ENCODE measurements around the gene S100A1. TPM values are rescaled to one million over a fixed set of nuclear protein-coding genes. Genes with fewer than 3 reads are reported as not detected.
A peak's percentile ranks its signal among the peaks of the same experiment; 100 is the strongest.

Gene S100A1
- total and polyA plus RNA-seq, 10 of the 15 experiments (the other 5 are each of a cell fraction or from before 2014, with no cell fraction given) = 0.13 to 0.29 TPM; not detected in 8

DNA sequence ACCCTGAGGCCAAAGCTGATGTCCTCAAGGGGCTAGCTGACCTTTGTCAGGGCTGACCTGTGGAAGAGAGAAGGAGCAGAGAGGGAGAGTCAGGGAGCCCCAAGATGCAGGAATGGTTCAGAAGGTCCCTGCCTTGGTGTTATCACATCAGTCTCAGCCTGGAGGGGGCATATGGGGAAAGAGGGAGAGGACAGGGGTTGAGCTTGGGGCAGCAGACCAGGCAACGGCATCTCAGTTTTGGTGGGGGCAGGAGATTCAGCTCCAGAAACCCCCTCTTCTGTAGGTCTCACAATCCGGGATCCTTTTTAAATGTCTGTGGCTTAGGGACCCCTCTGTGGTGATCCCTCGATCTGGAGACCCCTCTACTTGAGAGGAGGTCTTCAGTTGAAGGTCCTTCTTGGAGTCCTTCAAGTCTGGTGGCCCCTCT, 1.7 kb upstream of the S100A1 start:
- Histone ChIP-seq H3K27me3 (replicated peaks in 1 of 2; ENCODE audit: control insufficient read depth in 2 of 2, insufficient read depth in 2 of 2, low read length in 1 of 2) (no peaks in the 10 kb centered on the region), H2AFZ (ENCODE audit: control insufficient read depth, low read depth, low read length) (no peak overlapping the region), H3K9me3 (replicated peaks; ENCODE audit: control insufficient read depth, insufficient read depth, low read length) (no peaks in the 10 kb centered on the region), H3K36me3 (ENCODE audit: control insufficient read depth in 2 of 2, insufficient read depth in 2 of 2, low read length in 1 of 2) (no peaks in the 10 kb centered on the region), H3K4me2 (ENCODE audit: control insufficient read depth, insufficient read depth) (peak overlapping the region; percentile 67), H3K4me3 (no peak overlapping the region), H3K27ac (ENCODE audit: control insufficient read depth, insufficient read depth) (no peak overlapping the region), H3K9ac (ENCODE audit: control insufficient read depth, insufficient read depth, low read length) (no peak overlapping the region), H4K20me1 (ENCODE audit: control insufficient read depth, insufficient read depth) (no peaks in the 10 kb centered on the region), H3K4me1 (ENCODE audit: control insufficient read depth, insufficient read depth, low read length) (peaks cover 14% of the 10 kb centered on the region), H3K79me2 (ENCODE audit: control insufficient read depth, insufficient read depth, low read length) (no peaks in the 10 kb centered on the region)
- ATAC-seq (no peak), DNase-seq (ENCODE audit: low read depth, low spot score) (no peak), FAIRE-seq (no peak)
- SMC1A ChIA-PET (ENCODE audit: uncharacterized antibody, unreplicated experiment) = interaction anchor here (1.0 to 4.9 kb wide), 4 partner anchors 11 to 54 kb away, joined by 3 to 31 read pairs (median 4); partner anchors contain the start of gene S100A14
- POLR2A ChIA-PET = interaction anchor here (0.6 to 1.3 kb wide), 2 partner anchors 28 to 202 kb away, joined by 3 to 4 read pairs; no protein-coding TSS in a partner anchor
- 53% methylated on average over 3 of the region's 3 CpGs for WGBS (ENCODE audit: insufficient coverage, insufficient replicate concordance, low lambda C conversion rate, missing lambda C conversion rate)
- RAD21 ChIA-PET (ENCODE audit: unreplicated experiment) = interaction anchor here (1.2 to 3.7 kb wide), 4 partner anchors 9 to 94 kb away, joined by 4 to 25 read pairs (median 10); no protein-coding TSS in a partner anchor
- intact Hi-C loops (cut with micrococcal nuclease; ENCODE audit: unreplicated experiment) (no loop called here), in situ Hi-C loops (cut with MboI) (no loop called here)
- BruUV-seq (replicated peaks) = no TSS peak
- TF ChIP-seq E2F8 (IDR thresholded peaks at IDR 0.05; ENCODE audit: low read depth, partially characterized antibody) = no peak
- TF ChIP-seq FOXM1 (IDR thresholded peaks at IDR 0.05; ENCODE audit: low read depth, low read length) = no peak
- TF ChIP-seq, protein P1, sequence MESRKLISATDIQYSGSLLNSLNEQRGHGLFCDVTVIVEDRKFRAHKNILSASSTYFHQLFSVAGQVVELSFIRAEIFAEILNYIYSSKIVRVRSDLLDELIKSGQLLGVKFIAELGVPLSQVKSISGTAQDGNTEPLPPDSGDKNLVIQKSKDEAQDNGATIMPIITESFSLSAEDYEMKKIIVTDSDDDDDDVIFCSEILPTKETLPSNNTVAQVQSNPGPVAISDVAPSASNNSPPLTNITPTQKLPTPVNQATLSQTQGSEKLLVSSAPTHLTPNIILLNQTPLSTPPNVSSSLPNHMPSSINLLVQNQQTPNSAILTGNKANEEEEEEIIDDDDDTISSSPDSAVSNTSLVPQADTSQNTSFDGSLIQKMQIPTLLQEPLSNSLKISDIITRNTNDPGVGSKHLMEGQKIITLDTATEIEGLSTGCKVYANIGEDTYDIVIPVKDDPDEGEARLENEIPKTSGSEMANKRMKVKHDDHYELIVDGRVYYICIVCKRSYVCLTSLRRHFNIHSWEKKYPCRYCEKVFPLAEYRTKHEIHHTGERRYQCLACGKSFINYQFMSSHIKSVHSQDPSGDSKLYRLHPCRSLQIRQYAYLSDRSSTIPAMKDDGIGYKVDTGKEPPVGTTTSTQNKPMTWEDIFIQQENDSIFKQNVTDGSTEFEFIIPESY (IDR thresholded peaks at IDR 0.05) = no peak
- TF ChIP-seq RUNX3 (IDR thresholded peaks at IDR 0.05; ENCODE audit: low read length) = no peak
- no peak for TF ChIP-seq ZNF592 (IDR thresholded peaks at IDR 0.05)
- CTCF ChIA-PET = interaction anchor here (0.8 to 5.2 kb wide), 21 partner anchors 9 to 278 kb away, joined by 3 to 66 read pairs (median 4); partner anchors contain the start of genes PGLYRP4, S100A14, S100A16 and S100A5
